Ectodermal cell (in vitro differentiated cells): ENCODE results near the gene SPON1.
"Not testable (repeated sequence)": the region's sequence is repeated elsewhere in the genome, so short reads cannot be mapped to it uniquely, and the experiment has no call there.

Source experiments
- H3K27ac ChIP-seq: 2 replicates; pipeline ENCODE4 v1.7.0; 2013; ENCODE audit warnings: mild to moderate bottlenecking, low read depth, low read length; ENCODE audit not compliant: insufficient read depth, poor library complexity, severe bottlenecking
- H3K27me3 ChIP-seq: 2 replicates; pipeline ENCODE4 v1.7.0; 2013; ENCODE audit warnings: mild to moderate bottlenecking, low read length; ENCODE audit not compliant: insufficient read depth, control insufficient read depth, poor library complexity, severe bottlenecking
- H3K36me3 ChIP-seq: one replicate; pipeline ENCODE4 v1.7.0; 2013; ENCODE audit warnings: low read length; ENCODE audit not compliant: control insufficient read depth, insufficient read depth
- H3K4me1 ChIP-seq: one replicate; pipeline ENCODE4 v1.7.0; 2013; ENCODE audit warnings: low read length; ENCODE audit not compliant: control insufficient read depth, insufficient read depth
- H3K4me3 ChIP-seq: 2 replicates; pipeline ENCODE4 v1.7.0; 2013; ENCODE audit warnings: low read depth, low read length, control low read depth; ENCODE audit not compliant: insufficient read depth
- H3K9me3 ChIP-seq: 2 replicates; pipeline ENCODE4 v1.7.0; 2013; ENCODE audit warnings: mild to moderate bottlenecking, low read length, moderate library complexity; ENCODE audit not compliant: control insufficient read depth
- WGBS, 2 experiments: methylation state at CpG; one replicate each; pipeline ENCODE4 v1.1.7; 2013; ENCODE audit warnings: missing lambda C conversion rate in 2 of 2; 5-methylcytosine and 5-hydroxymethylcytosine counted together

Gene SPON1

DNA sequence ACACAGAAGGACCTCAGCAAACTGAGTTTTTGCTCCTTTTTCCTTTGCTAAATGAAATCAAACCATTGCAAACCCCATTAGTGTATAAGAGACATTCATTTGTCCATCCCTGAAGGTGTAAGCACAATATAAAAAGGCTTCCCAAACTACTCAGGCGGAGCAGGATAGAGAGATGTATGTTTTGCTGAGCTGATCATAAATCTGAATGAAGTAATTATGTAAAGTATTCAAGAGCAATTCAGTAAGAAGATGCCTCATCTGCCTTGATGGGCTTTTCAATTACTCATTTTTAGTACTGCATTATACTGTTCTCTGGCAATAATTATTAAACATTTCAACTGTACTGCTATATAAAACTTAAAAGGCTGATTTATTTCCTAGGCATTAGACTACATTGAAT lies 65.0 kb downstream of the SPON1 start:
- 94 to 100% methylated on average over 1 of the region's 1 CpG for WGBS, 2 experiments
- H3K9me3 ChIP-seq = no peaks in the 10 kb centered on the region
- no peaks in the 10 kb centered on the region for H3K27me3 ChIP-seq
- H3K4me1 ChIP-seq = peaks cover 6% of the 10 kb centered on the region
- H3K4me3 ChIP-seq = no peak overlapping the region
- no peak overlapping the region for H3K27ac ChIP-seq
- H3K36me3 ChIP-seq = no peaks in the 10 kb centered on the region

DNA sequence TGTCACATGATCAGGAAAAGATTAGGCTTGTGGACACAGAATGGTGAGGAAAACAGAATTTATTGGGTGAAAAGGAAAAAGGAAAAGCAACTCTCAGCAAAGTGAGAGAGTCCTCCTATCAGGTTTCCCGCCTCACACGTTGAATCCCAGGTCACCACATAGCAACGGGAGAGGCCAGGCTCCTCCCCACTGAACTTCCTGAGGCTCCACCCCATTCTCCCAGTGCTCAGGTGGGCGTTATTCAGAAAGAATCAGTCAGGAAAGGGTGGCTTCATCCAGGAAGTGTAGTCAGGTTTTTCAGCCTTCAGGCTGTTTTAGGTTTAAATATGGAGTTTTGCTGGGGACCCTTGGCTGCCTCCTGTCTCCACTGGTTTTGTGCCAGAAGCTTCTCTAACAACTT lies 66.9 kb downstream of the SPON1 start:
- 50 to 57% methylated on average over 4 of the region's 4 CpGs for WGBS, 2 experiments
- Histone ChIP-seq H3K36me3 (no peaks in the 10 kb centered on the region), H3K9me3 (no peaks in the 10 kb centered on the region), H3K27me3 (no peaks in the 10 kb centered on the region), H3K27ac (no peak overlapping the region), H3K4me1 (no peaks in the 10 kb centered on the region), H3K4me3 (no peak overlapping the region)

DNA sequence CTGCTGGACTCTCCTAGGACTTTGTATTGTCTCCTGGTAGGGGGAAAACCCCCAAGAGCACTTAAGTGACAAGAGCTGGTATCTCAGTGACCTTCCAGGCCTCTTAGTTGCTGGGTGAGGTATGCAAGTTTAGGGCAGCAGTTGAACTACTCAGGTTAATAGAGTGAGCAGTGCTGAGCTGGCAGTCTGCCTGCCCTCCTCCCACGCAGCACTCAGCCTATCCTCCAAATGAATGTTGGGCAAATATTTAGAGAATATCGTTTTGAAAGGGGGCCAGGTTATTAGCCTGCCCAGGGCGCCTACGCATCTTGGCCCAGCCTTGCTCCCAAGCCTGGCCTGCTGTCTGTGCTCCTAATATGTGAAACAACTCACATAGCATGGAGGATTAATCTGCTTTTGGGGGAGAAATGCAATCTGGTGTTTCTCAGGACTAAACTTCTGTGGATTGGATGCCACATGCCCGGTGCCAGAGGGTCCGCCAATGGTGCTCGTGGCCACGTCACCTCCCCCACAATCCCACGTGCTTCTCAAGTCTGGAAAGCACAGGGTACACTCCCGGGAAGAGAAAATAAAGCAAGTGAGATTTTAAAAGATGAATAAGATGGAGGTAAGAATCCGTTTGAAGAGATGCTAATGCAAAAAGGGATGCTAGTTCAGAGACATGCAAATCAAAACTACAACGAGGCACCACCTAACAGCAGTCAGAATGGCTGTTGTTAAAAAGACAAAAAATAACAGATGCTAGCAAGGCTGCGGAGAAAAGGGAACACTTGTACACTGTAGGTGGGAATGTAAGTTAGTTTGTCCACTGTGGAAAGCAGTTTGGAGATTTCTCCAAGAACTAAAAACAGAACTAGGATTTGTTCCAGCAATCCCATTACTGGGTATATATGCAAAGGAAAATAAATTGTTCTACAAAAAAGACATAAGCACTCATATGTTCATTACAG lies 67.7 kb downstream of the SPON1 start:
- WGBS, 2 experiments = 89 to 92% methylated on average over 13 of the region's 13 CpGs
- no peak overlapping the region for H3K4me3 ChIP-seq
- H3K4me1 ChIP-seq = no peaks in the 10 kb centered on the region
- no peaks in the 10 kb centered on the region for H3K36me3 ChIP-seq
- H3K27ac ChIP-seq = no peak overlapping the region
- H3K9me3 ChIP-seq = no peaks in the 10 kb centered on the region
- no peaks in the 10 kb centered on the region for H3K27me3 ChIP-seq

- WGBS, 2 experiments = 92 to 93% methylated on average over 2 of the region's 2 CpGs
- not testable (repeated sequence) for H3K9me3 ChIP-seq, H3K4me1 ChIP-seq, H3K36me3 ChIP-seq, H3K27me3 ChIP-seq, H3K4me3 ChIP-seq, H3K27ac ChIP-seq
Measured at GRCh38 chr11:14035526-14035925, 73.0 kb downstream of the SPON1 start.

DNA sequence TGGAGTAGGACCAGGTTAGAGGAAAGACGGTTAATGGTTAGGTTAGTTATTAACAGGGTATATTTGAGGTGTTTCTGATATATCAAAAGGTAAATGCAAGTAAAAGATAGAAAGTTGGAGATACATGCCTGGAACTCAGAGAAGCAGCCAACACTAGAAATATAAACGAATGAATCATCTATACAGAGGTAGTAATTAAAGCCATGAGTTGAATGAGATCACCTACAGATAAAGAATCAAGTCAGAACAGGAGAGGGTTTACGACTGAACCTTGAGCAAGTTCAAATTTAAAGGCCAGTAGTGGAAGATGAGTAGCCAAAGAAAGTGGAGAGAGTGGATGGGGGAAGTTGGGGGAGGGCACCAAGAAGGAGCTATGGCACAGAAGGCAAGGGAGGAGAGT lies 73.9 kb downstream of the SPON1 start:
- H3K27ac ChIP-seq = no peak overlapping the region
- no peaks in the 10 kb centered on the region for H3K36me3 ChIP-seq
- no peaks in the 10 kb centered on the region for H3K27me3 ChIP-seq
- H3K4me3 ChIP-seq = no peak overlapping the region
- WGBS, 2 experiments = 95 to 97% methylated on average over 3 of the region's 3 CpGs
- no peaks in the 10 kb centered on the region for H3K4me1 ChIP-seq
- no peaks in the 10 kb centered on the region for H3K9me3 ChIP-seq

- no peaks in the 10 kb centered on the region for H3K36me3 ChIP-seq
- no peaks in the 10 kb centered on the region for H3K9me3 ChIP-seq
- WGBS, 2 experiments = 72 to 79% methylated on average over 4 of the region's 4 CpGs
- H3K27me3 ChIP-seq = no peaks in the 10 kb centered on the region
- H3K27ac ChIP-seq = no peak overlapping the region
- H3K4me1 ChIP-seq = no peaks in the 10 kb centered on the region
- no peak overlapping the region for H3K4me3 ChIP-seq
Measured at GRCh38 chr11:14041040-14041439, 78.5 kb downstream of the SPON1 start.

DNA sequence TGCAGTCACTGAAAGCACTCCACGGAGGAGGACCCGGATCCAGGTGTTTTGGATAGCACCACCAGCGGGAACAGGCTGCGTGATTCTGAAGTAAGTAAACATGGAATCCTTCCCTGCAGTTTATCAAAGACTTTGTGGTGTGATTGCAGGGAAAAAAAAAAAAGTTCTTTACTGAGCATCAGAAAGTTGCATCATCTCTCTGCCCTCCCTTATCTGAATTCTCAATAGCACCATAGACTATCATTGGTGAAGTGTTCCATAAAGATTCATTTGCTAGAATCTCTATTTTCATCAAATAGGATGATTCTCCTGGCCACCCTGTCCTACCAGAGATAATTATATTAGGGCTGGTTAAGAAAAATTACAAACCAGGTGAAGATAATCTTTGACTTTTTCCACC lies 79.0 kb downstream of the SPON1 start:
- WGBS, 2 experiments = 94 to 95% methylated on average over 4 of the region's 4 CpGs
- Histone ChIP-seq H3K4me1 (no peaks in the 10 kb centered on the region), H3K27me3 (no peaks in the 10 kb centered on the region), H3K36me3 (no peaks in the 10 kb centered on the region), H3K9me3 (no peaks in the 10 kb centered on the region), H3K4me3 (no peak overlapping the region), H3K27ac (no peak overlapping the region)

DNA sequence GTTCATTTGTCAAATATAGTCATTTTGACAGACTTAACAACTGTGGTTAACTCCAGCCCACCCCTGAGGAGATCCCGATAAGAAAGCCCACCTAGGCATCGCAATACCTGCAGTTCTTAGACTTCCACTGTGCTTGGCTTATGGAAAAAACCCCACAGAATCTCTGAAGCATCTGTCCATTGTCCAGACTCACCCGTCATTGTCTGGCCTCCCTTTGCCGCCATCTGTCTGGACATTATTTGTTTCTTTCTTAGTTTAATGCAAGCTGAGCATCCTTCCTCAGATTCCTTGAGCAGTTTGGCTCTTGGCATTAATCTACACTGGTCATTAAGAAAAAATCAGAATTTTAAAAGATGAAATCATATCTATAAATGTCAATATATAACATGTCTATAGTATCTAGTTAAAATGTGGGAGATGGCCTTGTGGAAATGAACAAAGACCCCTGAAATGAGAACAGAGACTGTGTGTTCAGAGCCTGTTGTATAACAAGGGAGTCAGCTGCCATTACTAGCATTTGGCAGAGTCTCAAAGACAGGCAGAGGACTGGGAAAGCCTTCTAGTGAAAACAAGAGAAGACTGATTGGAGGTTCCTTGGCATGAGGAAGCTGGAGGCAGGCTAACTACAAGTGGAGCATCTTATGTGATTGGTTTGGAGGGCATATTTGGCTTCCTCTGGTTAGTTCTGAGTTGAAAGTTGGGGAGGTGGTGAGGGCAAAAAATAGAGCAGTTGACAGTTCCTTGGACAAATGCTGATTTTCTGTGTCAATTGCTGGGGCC lies 80.4 kb downstream of the SPON1 start:
- no peaks in the 10 kb centered on the region for H3K27me3 ChIP-seq
- 91 to 94% methylated on average over 4 of the region's 4 CpGs for WGBS, 2 experiments
- H3K4me3 ChIP-seq = no peak overlapping the region
- no peaks in the 10 kb centered on the region for H3K4me1 ChIP-seq
- no peaks in the 10 kb centered on the region for H3K9me3 ChIP-seq
- no peak overlapping the region for H3K27ac ChIP-seq
- H3K36me3 ChIP-seq = no peaks in the 10 kb centered on the region

DNA sequence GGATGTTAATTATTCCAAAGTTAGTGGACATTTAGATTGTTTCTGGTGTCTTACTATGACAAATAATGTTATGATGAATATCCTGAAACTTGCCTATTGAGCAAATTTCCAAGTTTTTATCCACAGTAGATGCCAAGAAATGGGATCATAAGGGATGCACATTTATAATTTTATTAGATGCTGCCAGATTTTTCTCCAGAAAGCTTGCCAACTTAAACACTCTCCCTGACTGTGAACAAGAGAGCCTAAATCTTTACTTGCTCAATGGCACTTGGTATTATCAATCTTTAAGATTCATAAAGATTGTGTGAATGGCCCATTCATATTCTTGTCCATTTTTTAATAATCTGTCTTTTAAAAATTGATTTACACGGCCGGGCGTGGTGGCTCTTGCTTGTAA lies 82.4 kb downstream of the SPON1 start:
- Histone ChIP-seq H3K27ac (no peak overlapping the region), H3K9me3 (no peaks in the 10 kb centered on the region), H3K36me3 (no peaks in the 10 kb centered on the region), H3K4me3 (no peak overlapping the region), H3K4me1 (no peaks in the 10 kb centered on the region), H3K27me3 (no peaks in the 10 kb centered on the region)
- 94 to 96% methylated on average over 3 of the region's 3 CpGs for WGBS, 2 experiments

GRCh38 chr11:14045417-14045816 lies 82.9 kb downstream of the SPON1 start:
- Histone ChIP-seq H3K4me1 (no peaks in the 10 kb centered on the region), H3K27me3 (no peaks in the 10 kb centered on the region)
- WGBS, 2 experiments = 91 to 95% methylated on average over 2 of the region's 2 CpGs

More at GRCh38 chr11:14045417-14045816, 82.9 kb downstream of the SPON1 start:
- Histone ChIP-seq H3K36me3 (no peaks in the 10 kb centered on the region), H3K9me3 (no peaks in the 10 kb centered on the region), H3K27ac (no peak overlapping the region), H3K4me3 (no peak overlapping the region)
